HepG2 (cell line): ENCODE results near the gene TSC22D4. TPM values are rescaled to one million over a fixed set of nuclear protein-coding genes. Genes with fewer than 3 reads are reported as not detected.

ENCODE experiments used
- BRCA1 ChIP-seq: sonication (generic); formaldehyde crosslinking; IDR thresholded peaks from 2 replicates; pipeline ENCODE4 v1.4.0; 2020; ENCODE audit warnings: missing genetic modification reagents
- CAMTA2 ChIP-seq: sonication (generic); formaldehyde crosslinking; IDR thresholded peaks from 2 replicates; pipeline ENCODE4 v1.4.0; 2020; ENCODE audit warnings: mild to moderate bottlenecking, missing genetic modification reagents, borderline replicate concordance
- EP300 ChIP-seq, 3 experiments: sonication (generic) in 1 of 3; formaldehyde crosslinking in 1 of 3; IDR thresholded peaks; 2 replicates each; pipeline versions ENCODE4 v1.5.1 to v1.6.1; 2011 to 2020; ENCODE audit warnings: low read depth in 2 of 3, low read length in 2 of 3, borderline replicate concordance in 1 of 3, improper control_type of control experiment in 1 of 3, mild to moderate bottlenecking in 1 of 3, missing genetic modification reagents in 1 of 3, moderate library complexity in 1 of 3
- FOXC1 ChIP-seq: sonication (generic); formaldehyde crosslinking; IDR thresholded peaks from 2 replicates; pipeline ENCODE4 v1.8.0; 2022; ENCODE audit warnings: mild to moderate bottlenecking, missing genetic modification reagents, borderline replicate concordance
- GLI4 ChIP-seq: sonication (generic); formaldehyde crosslinking; IDR thresholded peaks from 2 replicates; pipeline ENCODE4 v1.5.1; 2020; ENCODE audit warnings: missing genetic modification reagents, mild to moderate bottlenecking, moderate library complexity, borderline replicate concordance
- HNF4A ChIP-seq: sonication (generic); formaldehyde crosslinking; IDR thresholded peaks from 2 replicates; pipeline ENCODE4 v1.4.0; 2020; ENCODE audit warnings: missing genetic modification reagents
- IRX3 ChIP-seq: sonication (generic); formaldehyde crosslinking; IDR thresholded peaks from 2 replicates; pipeline ENCODE4 v1.8.1; 2023; ENCODE audit warnings: mild to moderate bottlenecking, low read depth, missing genetic modification reagents, borderline replicate concordance
- KLF6 ChIP-seq: IDR thresholded peaks from 2 replicates; pipeline ENCODE4 v1.8.0; 2016; ENCODE audit warnings: missing biosample characterization, missing genetic modification reagents
- MATR3 ChIP-seq: sonication (generic); formaldehyde crosslinking; IDR thresholded peaks from 2 replicates; pipeline ENCODE4 v1.4.0; 2020; ENCODE audit warnings: missing genetic modification reagents
- PHF20 ChIP-seq: sonication (generic); formaldehyde crosslinking; IDR thresholded peaks from 2 replicates; pipeline ENCODE4 v1.5.0; 2020; ENCODE audit warnings: mild to moderate bottlenecking, missing genetic modification reagents
- POLR2AphosphoS2 ChIP-seq: IDR thresholded peaks from 2 replicates; pipeline ENCODE4 v1.6.1; 2011; ENCODE audit warnings: low read depth, low read length, improper control_type of control experiment
- SRSF9 ChIP-seq: fragments of 200-400 bp; formaldehyde crosslinking; IDR thresholded peaks from 2 replicates; pipeline ENCODE4 v1.6.1; 2018; ENCODE audit warnings: borderline replicate concordance, mild to moderate bottlenecking, low read depth, low read length; ENCODE audit not compliant: insufficient read depth, poor library complexity, severe bottlenecking
- TAF1 ChIP-seq: sonication (generic); formaldehyde crosslinking; IDR thresholded peaks from 2 replicates; pipeline ENCODE4 v1.4.0; 2020; ENCODE audit warnings: missing genetic modification reagents
- TEAD2 ChIP-seq: sonication (generic); formaldehyde crosslinking; IDR thresholded peaks from 2 replicates; pipeline ENCODE4 v1.9.0; 2021; ENCODE audit warnings: missing genetic modification reagents
- THYN1 ChIP-seq: sonication (generic); formaldehyde crosslinking; IDR thresholded peaks from 2 replicates; pipeline ENCODE4 v1.8.1; 2023; ENCODE audit warnings: low read depth, mild to moderate bottlenecking, moderate library complexity, missing genetic modification reagents, borderline replicate concordance
- ZFP82 ChIP-seq: sonication (generic); formaldehyde crosslinking; IDR thresholded peaks from 2 replicates; pipeline ENCODE4 v1.5.1; 2020; ENCODE audit warnings: mild to moderate bottlenecking, missing genetic modification reagents, borderline replicate concordance
- ZNF414 ChIP-seq: sonication (generic); formaldehyde crosslinking; IDR thresholded peaks from 2 replicates; pipeline ENCODE4 v1.5.0; 2020; ENCODE audit warnings: missing genetic modification reagents
- ZNF549 ChIP-seq: sonication (generic); formaldehyde crosslinking; IDR thresholded peaks from 2 replicates; pipeline ENCODE4 v1.5.0; 2020; ENCODE audit warnings: missing genetic modification reagents
- ZNF567 ChIP-seq: sonication (generic); formaldehyde crosslinking; IDR thresholded peaks from 2 replicates; pipeline ENCODE4 v1.8.1; 2023; ENCODE audit warnings: mild to moderate bottlenecking, missing genetic modification reagents, borderline replicate concordance
- ZNF580 ChIP-seq: IDR thresholded peaks from 2 replicates; pipeline ENCODE4 v1.6.1; 2016; ENCODE audit warnings: low read depth, borderline replicate concordance
- ZNF737 ChIP-seq: sonication (generic); formaldehyde crosslinking; IDR thresholded peaks from 2 replicates; pipeline ENCODE4 v1.5.0; 2020; ENCODE audit warnings: missing genetic modification reagents, mild to moderate bottlenecking, borderline replicate concordance
- ZNF749 ChIP-seq: sonication (generic); formaldehyde crosslinking; IDR thresholded peaks from 2 replicates; pipeline ENCODE4 v1.8.0; 2022; ENCODE audit warnings: mild to moderate bottlenecking, missing genetic modification reagents, moderate library complexity, borderline replicate concordance
- ZNF782 ChIP-seq: sonication (generic); formaldehyde crosslinking; IDR thresholded peaks from 2 replicates; pipeline ENCODE4 v1.4.0; 2020; ENCODE audit warnings: missing genetic modification reagents, mild to moderate bottlenecking, borderline replicate concordance
- ZSCAN9 ChIP-seq: IDR thresholded peaks from 2 replicates; pipeline ENCODE4 v1.6.1; 2016; ENCODE audit warnings: borderline replicate concordance
- polyA plus RNA-seq, 8 experiments: library from polyadenylated mRNA; depleted of rRNA in 3 of 8; stranded (reverse) in 7 of 8; unstranded in 1 of 8; fragments of >200 nt; fragmentation: Illumina TruSeq in 4 of 8; extraction: Trizol in 4 of 8; gene quantifications; 2 replicates each; pipeline versions ENCODE4 v1.2.1 to v1.2.3, GENCODE V29; 2011 to 2016; ENCODE audit warnings: low read depth in 4 of 8, missing spikeins in 1 of 8, mixed read lengths in 1 of 8; ENCODE audit not compliant: insufficient read depth in 1 of 8
- total RNA-seq, 5 experiments: library from RNA; depleted of rRNA; stranded (reverse); fragments of >200 nt; fragmentation: Illumina TruSeq; extraction: Trizol; gene quantifications; 2 replicates each; pipeline ENCODE4 v1.2.3, GENCODE V29; 2016; ENCODE audit warnings: low read depth in 1 of 5
- TF ChIP-seq, protein P1 (sequence below): sonication (generic); formaldehyde crosslinking; IDR thresholded peaks from 2 replicates; pipeline ENCODE4 v1.4.0; 2020; ENCODE audit warnings: missing genetic modification reagents, mild to moderate bottlenecking, borderline replicate concordance

Gene TSC22D4
- total and polyA plus RNA-seq, 2 of the 13 experiments (the other 11 are each of a cell fraction or from before 2014, with no cell fraction given): 7.7 to 8.7 TPM

DNA sequence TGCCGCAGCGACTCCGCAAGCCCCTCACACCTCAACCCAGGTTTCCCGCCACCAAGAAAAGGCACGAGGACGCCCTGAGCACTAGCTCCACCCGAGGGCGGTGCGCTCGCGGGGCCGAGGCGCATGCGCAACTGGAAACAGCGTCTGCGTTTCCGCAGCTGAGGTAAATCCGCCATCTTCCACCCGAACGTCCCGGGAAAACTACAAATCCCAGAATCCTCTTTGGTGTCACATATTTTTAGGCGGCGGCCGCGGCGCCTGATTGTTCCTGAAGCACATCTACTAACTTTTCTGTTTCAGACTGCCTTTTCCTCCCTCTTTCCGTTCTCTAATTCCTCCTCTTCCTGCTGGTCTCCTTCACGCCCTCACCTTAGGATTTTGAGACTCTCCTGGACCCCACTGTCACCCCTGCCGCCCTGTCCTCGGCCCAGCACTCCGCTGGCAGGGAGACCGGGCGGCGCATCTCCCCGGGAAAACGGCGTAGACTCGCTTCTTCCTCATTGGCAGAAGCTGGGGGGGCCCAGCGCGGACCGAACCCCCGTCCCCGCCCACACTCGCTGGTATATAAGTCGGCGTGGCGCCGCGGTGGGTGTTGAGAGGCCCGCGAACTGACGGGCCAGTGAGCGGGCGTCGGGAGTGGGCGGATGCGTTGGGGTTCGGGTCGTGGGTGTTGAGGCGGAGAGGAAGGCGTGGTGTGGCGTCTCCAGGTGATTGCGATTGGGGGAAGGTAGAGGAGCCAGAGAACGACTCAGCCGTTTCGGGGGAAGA lies 50.6 kb downstream of the TSC22D4 start, which contains the start of gene ZCWPW1 (continued):
- TF ChIP-seq ZNF414 (CRISPR knock-in tag) (peak; percentile 16; the same call in 1 of the 2 replicates), HNF4A (CRISPR knock-in tag) (no peak), ZNF737 (CRISPR knock-in tag) (0 out of 2 replicates have a peak, but pooled peaks have one; percentile 53), TAF1 (CRISPR knock-in tag) (peak; percentile 85), KLF6 (CRISPR knock-in tag) (peak; percentile 42; the same call in 1 of the 2 replicates), GLI4 (CRISPR knock-in tag) (no peak), IRX3 (peak; percentile 97), TEAD2 (CRISPR knock-in tag) (peak; percentile 76; the same call in 1 of the 2 replicates), ZNF567 (CRISPR knock-in tag) (no peak; the same call in 1 of the 2 replicates), CAMTA2 (CRISPR knock-in tag) (0 out of 2 replicates have a peak, but pooled peaks have one; percentile 46), MATR3 (CRISPR knock-in tag) (no peak), ZNF782 (CRISPR knock-in tag) (peak; percentile 89), PHF20 (CRISPR knock-in tag) (peak; percentile 68), ZSCAN9 (CRISPR knock-in tag) (no peak; the same call in none of the 2 replicates), SRSF9 (no peak), ZNF580 (CRISPR knock-in tag) (peak; percentile 65; the same call in 1 of the 2 replicates), BRCA1 (CRISPR knock-in tag) (peak; percentile 67; the same call in 1 of the 2 replicates), ZFP82 (CRISPR knock-in tag) (peak; percentile 77), THYN1 (CRISPR knock-in tag) (no peak), FOXC1 (CRISPR knock-in tag) (peak; percentile 19; the same call in 1 of the 2 replicates), ZNF549 (CRISPR knock-in tag) (0 out of 2 replicates have a peak, but pooled peaks have one; percentile 15), EP300 (IDR thresholded peaks at IDR 0.05; ENCODE audit: low read depth in 2 of 2, low read length in 2 of 2) (no peak; a peak in 1 of 4 replicates), EP300 (CRISPR knock-in tag; IDR thresholded peaks at IDR 0.05; ENCODE audit: borderline replicate concordance) (peak; percentile 38), ZNF749 (CRISPR knock-in tag) (peak; percentile 70; the same call in 1 of the 2 replicates), POLR2AphosphoS2 (peak; percentile 90)
- TF ChIP-seq, protein P1, sequence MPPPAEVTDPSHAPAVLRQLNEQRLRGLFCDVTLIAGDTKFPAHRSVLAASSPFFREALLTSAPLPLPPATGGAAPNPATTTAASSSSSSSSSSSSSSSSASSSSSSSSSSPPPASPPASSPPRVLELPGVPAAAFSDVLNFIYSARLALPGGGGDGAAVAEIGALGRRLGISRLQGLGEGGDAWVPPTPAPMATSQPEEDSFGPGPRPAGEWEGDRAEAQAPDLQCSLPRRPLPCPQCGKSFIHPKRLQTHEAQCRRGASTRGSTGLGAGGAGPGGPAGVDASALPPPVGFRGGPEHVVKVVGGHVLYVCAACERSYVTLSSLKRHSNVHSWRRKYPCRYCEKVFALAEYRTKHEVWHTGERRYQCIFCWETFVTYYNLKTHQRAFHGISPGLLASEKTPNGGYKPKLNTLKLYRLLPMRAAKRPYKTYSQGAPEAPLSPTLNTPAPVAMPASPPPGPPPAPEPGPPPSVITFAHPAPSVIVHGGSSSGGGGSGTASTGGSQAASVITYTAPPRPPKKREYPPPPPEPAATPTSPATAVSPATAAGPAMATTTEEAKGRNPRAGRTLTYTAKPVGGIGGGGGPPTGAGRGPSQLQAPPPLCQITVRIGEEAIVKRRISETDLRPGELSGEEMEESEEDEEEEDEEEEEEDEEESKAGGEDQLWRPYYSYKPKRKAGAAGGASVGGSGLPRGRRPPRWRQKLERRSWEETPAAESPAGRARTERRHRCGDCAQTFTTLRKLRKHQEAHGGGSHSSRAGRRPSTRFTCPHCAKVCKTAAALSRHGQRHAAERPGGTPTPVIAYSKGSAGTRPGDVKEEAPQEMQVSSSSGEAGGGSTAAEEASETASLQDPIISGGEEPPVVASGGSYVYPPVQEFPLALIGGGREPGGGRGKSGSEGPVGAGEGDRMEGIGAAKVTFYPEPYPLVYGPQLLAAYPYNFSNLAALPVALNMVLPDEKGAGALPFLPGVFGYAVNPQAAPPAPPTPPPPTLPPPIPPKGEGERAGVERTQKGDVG (CRISPR knock-in tag): peak; percentile 35
